ENCODE data around the gene LPXN. TPM values are rescaled to one million over a fixed set of nuclear protein-coding genes. Genes with fewer than 3 reads are reported as not detected.

LPXN gene
- total RNA-seq, 1 donor from 2014 or later, result 5.0 TPM

- Mint-ChIP-seq H3K4me1 (ENCODE audit: unreplicated experiment) (peaks cover 7% of the 10 kb centered on the region), H3K36me3 (ENCODE audit: low read depth, unreplicated experiment) (peaks cover 8% of the 10 kb centered on the region), H3K4me3 (ENCODE audit: unreplicated experiment) (no peak overlapping the region), H3K9me3 (ENCODE audit: unreplicated experiment) (no peaks in the 10 kb centered on the region), H3K27me3 (ENCODE audit: unreplicated experiment) (no peaks in the 10 kb centered on the region), H3K27ac (ENCODE audit: unreplicated experiment) (no peak overlapping the region)
- no peak for TF ChIP-seq CTCF (IDR thresholded peaks at IDR 0.05; ENCODE audit: unreplicated experiment)
- no peak for DNase-seq (ENCODE audit: low spot score)
These were observed 32.7 kb upstream of the LPXN start for GRCh38 chr11:58608331-58608730.

GRCh38 chr11:58606930-58607714 is 31.5 kb upstream of the LPXN start:
- DNase-seq (ENCODE audit: low spot score), result no peak
- Mint-ChIP-seq H3K27me3 (ENCODE audit: unreplicated experiment) (no peaks in the 10 kb centered on the region), H3K9me3 (ENCODE audit: unreplicated experiment) (no peaks in the 10 kb centered on the region), H3K4me3 (ENCODE audit: unreplicated experiment) (no peak overlapping the region), H3K4me1 (ENCODE audit: unreplicated experiment) (peaks cover 7% of the 10 kb centered on the region), H3K36me3 (ENCODE audit: low read depth, unreplicated experiment) (peaks cover 6% of the 10 kb centered on the region), H3K27ac (ENCODE audit: unreplicated experiment) (no peak overlapping the region)
- no peak for TF ChIP-seq CTCF (IDR thresholded peaks at IDR 0.05; ENCODE audit: unreplicated experiment)

GRCh38 chr11:58600510-58600909 is 24.9 kb upstream of the LPXN start:
- H3K4me3 Mint-ChIP-seq (ENCODE audit: unreplicated experiment), result no peak overlapping the region
- no peak for DNase-seq (ENCODE audit: low spot score)

GRCh38 chr11:58597486-58598144 is 22.0 kb upstream of the LPXN start:
- Mint-ChIP-seq H3K9me3 (ENCODE audit: unreplicated experiment) (no peaks in the 10 kb centered on the region), H3K27ac (ENCODE audit: unreplicated experiment) (no peak overlapping the region), H3K4me3 (ENCODE audit: unreplicated experiment) (no peak overlapping the region), H3K27me3 (ENCODE audit: unreplicated experiment) (no peaks in the 10 kb centered on the region), H3K36me3 (ENCODE audit: low read depth, unreplicated experiment) (no peaks in the 10 kb centered on the region), H3K4me1 (ENCODE audit: unreplicated experiment) (no peaks in the 10 kb centered on the region)
- no peak for TF ChIP-seq CTCF (IDR thresholded peaks at IDR 0.05; ENCODE audit: unreplicated experiment)
- DNase-seq (ENCODE audit: low spot score), result no peak

More at GRCh38 chr11:58600510-58600909, 24.9 kb upstream of the LPXN start:
- Mint-ChIP-seq H3K27ac (ENCODE audit: unreplicated experiment) (no peak overlapping the region), H3K9me3 (ENCODE audit: unreplicated experiment) (no peaks in the 10 kb centered on the region), H3K36me3 (ENCODE audit: low read depth, unreplicated experiment) (no peaks in the 10 kb centered on the region), H3K27me3 (ENCODE audit: unreplicated experiment) (no peaks in the 10 kb centered on the region), H3K4me1 (ENCODE audit: unreplicated experiment) (no peaks in the 10 kb centered on the region)
- no peak for TF ChIP-seq CTCF (IDR thresholded peaks at IDR 0.05; ENCODE audit: unreplicated experiment)

- no peaks in the 10 kb centered on the region for H3K9me3 Mint-ChIP-seq (ENCODE audit: unreplicated experiment)
- H3K4me3 Mint-ChIP-seq (ENCODE audit: unreplicated experiment), result no peak overlapping the region
- H3K27me3 Mint-ChIP-seq (ENCODE audit: unreplicated experiment), result no peaks in the 10 kb centered on the region
- no peak overlapping the region for H3K27ac Mint-ChIP-seq (ENCODE audit: unreplicated experiment)
- DNase-seq (ENCODE audit: low spot score), result no peak
- TF ChIP-seq CTCF (IDR thresholded peaks at IDR 0.05; ENCODE audit: unreplicated experiment), result no peak
- H3K4me1 Mint-ChIP-seq (ENCODE audit: unreplicated experiment), result no peaks in the 10 kb centered on the region
- H3K36me3 Mint-ChIP-seq (ENCODE audit: low read depth, unreplicated experiment), result no peaks in the 10 kb centered on the region
These were observed 21.0 kb upstream of the LPXN start for GRCh38 chr11:58596621-58597020.
